Measurements from ENCODE around the gene SUFU.
"Not testable (repeated sequence)": the region's sequence is repeated elsewhere in the genome, so short reads cannot be mapped to it uniquely, and the experiment has no call there.

Gene SUFU

GRCh38 chr10:102653060-102653459 is 149.3 kb downstream of the SUFU start:
- no peak for DNase-seq

DNA sequence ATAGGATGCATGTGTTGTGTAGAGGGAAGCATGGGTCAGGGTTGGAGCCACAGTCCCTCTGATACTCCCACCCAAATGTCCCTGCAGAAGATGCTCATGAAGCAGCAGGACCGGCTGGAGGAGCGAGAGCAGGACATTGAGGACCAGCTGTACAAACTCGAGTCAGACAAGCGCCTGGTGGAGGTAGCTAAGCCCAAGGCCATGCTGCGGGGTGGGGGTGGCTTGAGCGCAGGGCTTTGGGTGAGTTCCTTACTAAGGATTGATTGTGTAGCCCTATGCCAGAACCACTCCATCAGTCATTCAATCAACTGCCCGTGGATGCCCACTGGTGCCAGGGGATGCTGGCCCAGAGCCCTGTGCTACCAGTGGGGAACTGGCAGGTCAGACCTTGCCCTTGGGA is 150.8 kb downstream of the SUFU start:
- no peak for DNase-seq

GRCh38 chr10:102654969-102655368 is 151.2 kb downstream of the SUFU start:
- DNase-seq, result no peak

- no peak for DNase-seq
These were observed 152.3 kb downstream of the SUFU start for GRCh38 chr10:102656026-102656425.

DNA sequence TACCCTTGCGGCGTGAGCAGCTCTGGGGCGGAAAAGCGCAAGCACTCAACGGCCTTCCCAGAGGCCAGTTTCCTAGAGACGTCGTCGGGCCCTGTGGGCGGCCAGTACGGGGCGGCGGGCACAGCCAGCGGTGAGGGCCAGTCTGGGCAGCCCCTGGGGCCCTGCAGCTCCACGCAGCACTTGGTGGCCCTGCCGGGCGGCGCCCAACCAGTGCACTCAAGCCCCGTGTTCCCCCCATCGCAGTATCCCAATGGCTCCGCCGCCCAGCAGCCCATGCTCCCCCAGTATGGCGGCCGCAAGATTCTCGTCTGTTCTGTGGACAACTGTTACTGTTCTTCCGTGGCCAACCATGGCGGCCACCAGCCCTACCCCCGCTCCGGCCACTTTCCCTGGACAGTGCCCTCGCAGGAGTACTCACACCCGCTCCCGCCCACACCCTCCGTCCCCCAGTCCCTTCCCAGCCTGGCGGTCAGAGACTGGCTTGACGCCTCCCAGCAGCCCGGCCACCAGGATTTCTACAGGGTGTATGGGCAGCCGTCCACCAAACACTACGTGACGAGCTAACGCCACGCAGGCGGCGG is 153.1 kb downstream of the SUFU start:
- DNase-seq, result no peak

- no peak for DNase-seq
These were observed 153.7 kb downstream of the SUFU start for GRCh38 chr10:102657451-102657850.

- no peak for DNase-seq
These were observed 154.4 kb downstream of the SUFU start for GRCh38 chr10:102657984-102658724.

- DNase-seq, result no peak
These were observed 155.0 kb downstream of the SUFU start for GRCh38 chr10:102658802-102659201.

DNA sequence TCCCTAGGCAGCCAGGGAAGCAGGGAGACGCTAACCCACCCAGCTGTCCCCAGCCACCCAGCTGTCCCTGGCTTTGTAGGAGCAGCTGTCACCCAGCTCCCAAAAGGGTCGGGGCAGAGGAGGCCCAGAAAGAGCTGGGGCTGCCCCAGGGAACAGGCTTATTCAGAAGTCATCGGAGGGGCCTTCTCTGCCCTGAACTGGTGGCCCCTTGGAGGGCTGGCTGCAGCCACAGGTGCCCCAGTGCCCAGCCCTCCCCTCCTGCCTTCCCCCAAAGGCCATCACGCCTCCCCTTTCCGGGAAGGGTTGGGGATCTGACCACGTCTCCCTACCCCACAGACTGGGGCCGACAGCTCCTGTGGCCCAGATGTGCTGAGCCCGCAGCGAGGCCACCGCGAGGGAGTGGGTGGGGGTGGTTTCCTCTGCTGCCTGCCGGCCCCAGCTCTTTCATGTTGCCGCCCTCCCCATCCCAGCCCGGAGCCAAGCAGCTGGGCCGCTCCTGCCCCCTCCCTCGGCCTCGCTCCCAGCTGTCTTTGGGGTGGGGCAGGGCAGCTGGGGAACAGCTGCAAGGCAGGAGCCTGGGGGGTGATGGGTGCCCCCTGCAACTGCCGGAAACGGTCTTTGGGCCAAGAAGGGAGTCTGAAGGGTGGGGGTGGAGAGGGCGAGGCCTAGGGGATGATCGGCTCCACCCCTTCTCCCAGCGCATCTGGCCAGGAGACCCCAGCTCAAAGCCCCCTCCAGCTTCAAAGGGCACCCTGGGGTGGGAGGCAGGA is 157.3 kb downstream of the SUFU start:
- peak; percentile 40 for DNase-seq

GRCh38 chr10:102661658-102662028 is 157.9 kb downstream of the SUFU start:
- no peak for DNase-seq

DNA sequence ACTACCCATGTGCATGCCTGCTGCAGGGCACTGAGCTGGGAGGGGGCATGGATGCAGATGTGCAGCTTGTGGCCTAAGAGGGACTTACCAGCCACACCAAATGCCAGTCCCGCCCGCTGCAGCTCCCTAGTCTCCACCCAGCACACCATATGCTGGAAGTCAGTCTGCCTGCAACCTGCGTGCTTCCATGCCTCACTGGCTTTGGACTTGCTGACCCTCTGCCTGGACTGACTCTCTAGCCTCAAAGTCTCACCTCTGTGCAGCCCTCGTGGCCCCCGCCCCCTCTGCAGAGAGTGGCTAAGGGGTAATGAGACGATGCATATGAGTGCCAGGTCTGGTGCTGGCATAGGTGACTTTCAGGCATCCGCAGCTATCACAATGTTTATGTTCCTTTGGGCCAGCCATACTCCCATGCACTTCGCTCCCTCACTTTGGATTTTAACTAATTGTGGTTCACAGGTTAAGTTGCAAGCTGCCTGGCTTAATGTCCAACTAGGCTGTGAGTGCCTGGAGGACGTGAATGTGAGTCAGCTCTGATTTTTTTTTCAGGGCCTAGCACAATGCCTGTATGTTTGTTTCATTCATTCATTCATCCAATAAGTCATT is 162.2 kb downstream of the SUFU start:
- DNase-seq, result no peak

DNA sequence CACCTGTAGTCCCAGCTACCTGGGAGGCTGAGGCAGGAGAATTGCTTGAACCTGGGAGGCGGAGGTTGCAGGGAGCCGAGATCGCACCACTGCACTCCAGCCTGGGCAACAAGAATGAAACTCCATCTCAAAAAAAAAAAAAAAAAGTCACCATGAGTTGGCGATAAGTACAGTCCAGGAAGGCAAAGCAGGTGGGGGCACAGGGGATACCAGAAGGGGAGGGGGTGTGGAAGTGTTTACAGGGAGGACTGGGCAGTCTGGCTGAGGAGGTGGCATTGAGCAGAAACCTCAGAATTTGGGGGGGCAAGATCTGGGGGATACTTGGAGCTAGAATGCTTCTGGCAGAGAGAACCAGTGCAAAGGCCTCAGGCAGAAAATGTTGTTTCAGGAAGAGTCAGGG is 163.6 kb downstream of the SUFU start:
- DNase-seq, result not testable (repeated sequence)

DNA sequence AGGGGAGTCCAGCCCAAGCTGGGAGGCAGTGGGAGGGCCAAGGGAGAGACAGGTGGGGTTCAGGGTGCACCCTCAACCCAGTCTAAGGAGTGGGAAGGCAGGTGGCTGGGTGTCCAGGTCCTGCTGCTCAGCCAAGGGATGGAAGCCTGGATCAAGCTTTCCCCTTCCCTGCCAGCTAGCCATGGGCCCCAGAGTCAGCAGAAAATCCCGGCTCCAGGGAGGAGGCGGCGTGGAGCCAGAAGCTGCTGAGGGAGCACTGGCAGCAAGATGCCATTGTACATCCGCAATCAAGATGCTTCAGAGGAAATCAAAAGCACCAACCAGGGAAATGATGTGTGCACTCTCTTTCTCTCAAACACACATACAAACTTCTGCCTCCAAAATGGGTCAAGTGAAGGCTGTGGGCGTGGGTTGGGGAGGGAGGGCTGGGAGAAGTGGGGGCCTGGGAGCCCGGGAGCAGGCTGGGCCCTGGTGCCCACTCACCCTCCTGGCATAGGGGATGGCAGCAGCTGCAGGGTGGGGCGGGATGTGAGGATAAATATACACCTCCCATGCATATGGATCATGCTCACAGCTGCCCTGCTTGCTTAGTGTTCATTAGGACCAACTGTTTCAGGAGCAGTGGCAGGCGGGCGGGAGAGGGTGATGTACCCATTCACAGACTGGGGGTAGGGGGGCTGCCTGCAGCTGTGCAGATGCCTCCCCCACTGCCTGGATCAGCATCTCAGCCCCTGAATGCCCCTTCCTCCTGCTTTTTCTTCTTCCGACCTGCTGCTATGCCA is 164.7 kb downstream of the SUFU start:
- no peak for DNase-seq

DNA sequence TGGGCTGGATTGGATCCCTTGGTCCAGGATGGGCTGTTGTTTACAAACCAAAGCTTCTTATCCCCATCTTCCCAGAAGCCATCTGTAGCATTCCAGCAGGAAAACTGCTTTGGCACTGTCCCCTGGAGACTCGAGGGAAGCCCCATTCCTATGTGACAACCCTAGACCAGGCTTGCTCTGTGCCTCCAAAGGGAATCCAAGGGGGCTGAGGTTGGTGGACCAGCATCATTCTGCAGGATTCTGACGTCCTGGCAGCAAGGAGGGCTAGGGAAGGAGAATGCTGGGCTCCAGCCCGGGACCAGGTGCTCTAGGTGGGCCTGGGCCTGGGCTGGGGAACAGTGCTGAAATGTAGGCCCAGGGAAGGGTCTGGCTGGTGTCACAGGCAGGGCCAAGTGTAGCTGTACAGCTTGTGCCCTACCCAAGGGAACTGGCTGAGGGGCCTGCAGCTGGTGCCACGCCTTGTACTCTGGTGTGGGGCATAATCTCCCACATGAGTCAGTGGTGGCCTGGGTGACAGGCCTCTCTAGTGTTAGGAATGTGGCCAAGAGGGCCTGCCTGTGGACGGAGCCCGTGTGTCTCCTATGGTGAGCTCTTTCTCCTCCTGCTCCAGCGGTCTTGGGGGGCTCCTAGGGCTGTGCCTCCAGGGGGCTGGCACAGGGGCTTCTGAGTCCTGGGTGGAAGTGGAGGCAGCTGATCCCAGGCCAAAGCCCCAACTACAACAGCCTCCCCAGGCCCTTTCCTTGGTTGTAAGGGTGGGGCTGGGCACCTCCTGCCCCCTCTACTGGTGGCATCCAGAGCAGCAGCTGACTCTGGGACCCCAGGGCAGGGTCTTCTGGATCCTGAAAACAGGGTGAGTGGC is 165.7 kb downstream of the SUFU start:
- DNase-seq, result no peak

GRCh38 chr10:102670065-102670670 is 166.4 kb downstream of the SUFU start:
- DNase-seq, result no peak

DNA sequence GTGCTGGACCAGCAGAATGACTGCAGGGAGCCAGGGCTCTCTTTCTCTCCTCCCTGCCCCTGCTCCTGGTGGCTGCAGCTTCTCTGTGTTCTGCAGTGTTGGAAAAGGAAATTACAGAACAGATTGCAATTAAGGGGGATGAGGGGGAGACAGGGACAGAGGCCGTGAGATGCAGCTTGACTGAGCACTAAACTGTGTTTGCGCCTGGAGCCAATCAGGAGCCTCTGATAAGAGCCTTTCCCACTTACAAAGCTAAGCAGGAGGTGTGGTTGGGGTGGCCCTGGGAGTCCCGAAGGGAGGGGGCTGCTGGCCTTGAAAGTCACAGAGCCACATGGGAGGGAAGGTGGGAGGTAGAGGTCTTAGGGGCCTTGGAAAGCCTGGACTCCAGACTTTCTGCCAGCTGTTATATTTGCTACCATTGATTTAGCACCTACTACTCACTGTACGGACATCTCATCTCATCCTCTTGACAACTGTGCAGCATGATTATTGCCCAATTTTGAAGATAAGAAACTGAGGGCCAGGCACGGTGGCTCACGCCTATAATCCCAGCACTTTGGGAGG is 167.2 kb downstream of the SUFU start:
- no peak for DNase-seq

GRCh38 chr10:102673236-102673818 is 169.6 kb downstream of the SUFU start:
- DNase-seq, result no peak

- no peak for DNase-seq
These were observed 170.2 kb downstream of the SUFU start for GRCh38 chr10:102673819-102674511.

GRCh38 chr10:102674566-102674965 is 170.8 kb downstream of the SUFU start:
- no peak for DNase-seq
